RWPE1 (cell line): ENCODE data around the gene LRP1B.

Source experiments
- CTCF ChIA-PET: fragments of 350-600 bp; sonication (Branson Sonifier 250); formaldehyde crosslinking; extraction: SDS; loops from one replicate; lab custom pipeline; 2021; lab: Yijun Ruan, JAX
- POLR2A ChIA-PET: fragments of 400-600 bp; formaldehyde crosslinking; extraction: SDS; loops from one replicate; lab custom pipeline; 2020; ENCODE audit warnings: antibody characterized with exemption; ENCODE audit not compliant: low non-redundant PET; lab: Yijun Ruan, JAX
- DNase-seq: peaks from one replicate; pipeline ENCODE4 v3.0.0; 2012; ENCODE audit warnings: low spot score
- H3K27ac ChIP-seq: fragments of 450-650 bp; 2 replicates; pipeline ENCODE4 v1.5.1; 2017
- CTCF ChIP-seq: fragments of 450-650 bp; conservative IDR thresholded peaks from 2 replicates; pipeline ENCODE4 v1.5.1; 2017; ENCODE audit warnings: low read depth, mild to moderate bottlenecking

LRP1B gene

GRCh38 chr2:141900826-141901225, 230.0 kb downstream of the LRP1B start:
- POLR2A ChIA-PET: no interaction called here
- DNase-seq: no peak
- TF ChIP-seq CTCF: no peak
- H3K27ac ChIP-seq: no peak overlapping the region
- CTCF ChIA-PET: no interaction called here

GRCh38 chr2:141899740-141900139, 231.1 kb downstream of the LRP1B start:
- ChIA-PET POLR2A (no interaction called here), CTCF (interaction anchor here (0.7 to 1.2 kb wide), 2 partner anchors 12 to 767 kb away, joined by 3 read pairs; no protein-coding TSS in a partner anchor)
- no peak overlapping the region for H3K27ac ChIP-seq
- DNase-seq: no peak
- no peak for TF ChIP-seq CTCF

GRCh38 chr2:141889788-141890187, 241.0 kb downstream of the LRP1B start:
- no peak overlapping the region for H3K27ac ChIP-seq
- CTCF ChIA-PET: no interaction called here
- POLR2A ChIA-PET: no interaction called here
- no peak for TF ChIP-seq CTCF
- no peak for DNase-seq

- POLR2A ChIA-PET: no interaction called here
- H3K27ac ChIP-seq: no peak overlapping the region
- TF ChIP-seq CTCF: no peak
- DNase-seq: no peak
- CTCF ChIA-PET: no interaction called here
Observed at GRCh38 chr2:141888987-141889555, 241.7 kb downstream of the LRP1B start.

- ChIA-PET POLR2A (no interaction called here), CTCF (interaction anchor here (0.7 kb wide), 1 partner anchor 1126 kb away, joined by 3 read pairs; no protein-coding TSS in a partner anchor)
- DNase-seq: no peak
- TF ChIP-seq CTCF: no peak
- H3K27ac ChIP-seq: no peak overlapping the region
Observed at GRCh38 chr2:141887363-141887762, 243.5 kb downstream of the LRP1B start.

GRCh38 chr2:141878016-141878415, 252.8 kb downstream of the LRP1B start:
- ChIA-PET POLR2A (no interaction called here), CTCF (no interaction called here)
- no peak for TF ChIP-seq CTCF
- DNase-seq: no peak
- no peak overlapping the region for H3K27ac ChIP-seq
